Mucosa of descending colon (tissue), 3 donors: ENCODE results near the gene SUN1. TPM values are rescaled to one million over a fixed set of nuclear protein-coding genes. Genes with fewer than 3 reads are reported as not detected.

Source experiments
- ATAC-seq: fragments of 200-7000 bp; cut with Tn5 transposase; one replicate; pipeline ENCODE4 v1.9.1; 2020; ENCODE audit warnings: mild to moderate bottlenecking, moderate library complexity
- DNase-seq, 3 donors: peaks; one replicate each; pipeline ENCODE4 v3.0.0-alpha.2; 2020
- H3K36me3 ChIP-seq: fragments of 200-600 bp; one replicate; pipeline ENCODE4 v1.8.0; 2021; ENCODE audit warnings: low read depth, mild to moderate bottlenecking
- H3K4me1 ChIP-seq: fragments of 200-600 bp; one replicate; pipeline ENCODE4 v1.8.0; 2021; ENCODE audit warnings: low read depth, mild to moderate bottlenecking
- H3K4me3 ChIP-seq: fragments of 200-600 bp; one replicate; pipeline ENCODE4 v1.8.0; 2021; ENCODE audit warnings: mild to moderate bottlenecking
- H3K9me3 ChIP-seq: fragments of 200-600 bp; one replicate; pipeline ENCODE4 v1.8.0; 2021; ENCODE audit warnings: mild to moderate bottlenecking
- intact Hi-C, 2 donors: fragments of 100-400 bp; cut with DNase I in 1 of 2; cut with micrococcal nuclease in 1 of 2; formaldehyde crosslinking; loops; one replicate each; pipeline versions ENCODE4 v1.11.0 to v1.11.1; 2022; cut with DNase I, micrococcal nuclease
- total RNA-seq, 3 donors: library from RNA; stranded (reverse); fragmentation: NEBNext Ultra II Directional in 2 of 3; extraction: Animal tissue kit (Norgen Biotek cat#: 25700) in 2 of 3; gene quantifications; one replicate each; pipeline versions ENCODE4 v1.2.1 to v1.2.4, GENCODE V29; 2021 to 2023
- TF ChIP-seq, protein P1 (sequence below): fragments of 200-600 bp; IDR thresholded peaks from one replicate; pipeline ENCODE4 v1.8.0; 2022; ENCODE audit warnings: antibody characterized with exemption, mild to moderate bottlenecking
- donor health status: DM: no; HTN: no; CAD: no; lungs with moderate emphysema.
- donor health status: DM: no; HTN: no; CAD: no.
- donor health status: DM: no; HTN: yes; CAD: no.

Gene SUN1
- total RNA-seq, 3 donors from 2014 or later = 151 to 179 (median 164) TPM

GRCh38 chr7:885893-886625 lies 53.8 kb downstream of the SUN1 start:
- peaks cover 4% of the 10 kb centered on the region for H3K4me1 ChIP-seq
- H3K9me3 ChIP-seq = no peaks in the 10 kb centered on the region
- DNase-seq (peak in 2 of 3 donors; percentile 10 to 38), ATAC-seq (no peak)
- H3K36me3 ChIP-seq = no peaks in the 10 kb centered on the region
- intact Hi-C loops = no loop called here
- H3K4me3 ChIP-seq = no peak overlapping the region
- TF ChIP-seq, protein P1, sequence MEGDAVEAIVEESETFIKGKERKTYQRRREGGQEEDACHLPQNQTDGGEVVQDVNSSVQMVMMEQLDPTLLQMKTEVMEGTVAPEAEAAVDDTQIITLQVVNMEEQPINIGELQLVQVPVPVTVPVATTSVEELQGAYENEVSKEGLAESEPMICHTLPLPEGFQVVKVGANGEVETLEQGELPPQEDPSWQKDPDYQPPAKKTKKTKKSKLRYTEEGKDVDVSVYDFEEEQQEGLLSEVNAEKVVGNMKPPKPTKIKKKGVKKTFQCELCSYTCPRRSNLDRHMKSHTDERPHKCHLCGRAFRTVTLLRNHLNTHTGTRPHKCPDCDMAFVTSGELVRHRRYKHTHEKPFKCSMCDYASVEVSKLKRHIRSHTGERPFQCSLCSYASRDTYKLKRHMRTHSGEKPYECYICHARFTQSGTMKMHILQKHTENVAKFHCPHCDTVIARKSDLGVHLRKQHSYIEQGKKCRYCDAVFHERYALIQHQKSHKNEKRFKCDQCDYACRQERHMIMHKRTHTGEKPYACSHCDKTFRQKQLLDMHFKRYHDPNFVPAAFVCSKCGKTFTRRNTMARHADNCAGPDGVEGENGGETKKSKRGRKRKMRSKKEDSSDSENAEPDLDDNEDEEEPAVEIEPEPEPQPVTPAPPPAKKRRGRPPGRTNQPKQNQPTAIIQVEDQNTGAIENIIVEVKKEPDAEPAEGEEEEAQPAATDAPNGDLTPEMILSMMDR = no peak

GRCh38 chr7:886626-887487 lies 54.6 kb downstream of the SUN1 start:
- intact Hi-C loops = no loop called here
- H3K36me3 ChIP-seq = no peaks in the 10 kb centered on the region

DNA sequence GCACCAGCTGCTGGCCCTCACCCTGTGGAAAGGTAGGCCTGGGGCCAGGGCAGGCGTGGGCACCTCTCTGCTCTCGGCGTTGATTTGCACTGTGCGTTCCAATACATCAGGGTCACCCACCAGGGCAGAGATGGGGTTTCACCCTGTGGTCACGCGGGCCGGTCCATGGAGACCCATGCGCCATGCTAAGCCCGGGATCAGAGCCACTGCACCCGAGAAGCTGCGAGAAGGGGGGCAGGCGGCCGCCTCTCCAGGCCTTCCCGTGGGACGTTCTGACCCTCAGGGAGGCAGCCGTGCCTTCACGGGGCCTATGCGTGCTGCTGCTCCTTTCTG lies 55.2 kb downstream of the SUN1 start:
- ATAC-seq = no peak
- Histone ChIP-seq H3K36me3 (no peaks in the 10 kb centered on the region), H3K9me3 (no peaks in the 10 kb centered on the region), H3K4me3 (no peak overlapping the region), H3K4me1 (peaks cover 4% of the 10 kb centered on the region)
- TF ChIP-seq, protein P1 = no peak
- DNase-seq = peak in 2 of 3 donors; percentile 18 to 34
- intact Hi-C loops = no loop called here

More at GRCh38 chr7:886626-887487, 54.6 kb downstream of the SUN1 start:
- Histone ChIP-seq H3K4me3 (no peak overlapping the region), H3K9me3 (no peaks in the 10 kb centered on the region), H3K4me1 (peaks cover 4% of the 10 kb centered on the region)
- DNase-seq = peak in 2 of 3 donors; percentile 17 to 48
- no peak for ATAC-seq
- TF ChIP-seq, protein P1 = no peak

- Histone ChIP-seq H3K4me1 (no peaks in the 10 kb centered on the region), H3K36me3 (no peaks in the 10 kb centered on the region), H3K4me3 (no peak overlapping the region), H3K9me3 (no peaks in the 10 kb centered on the region)
- ATAC-seq = no peak
- TF ChIP-seq, protein P1 = no peak
- peak in 2 of 3 donors; percentile 27 to 38 for DNase-seq
- intact Hi-C loops = no loop called here
These were observed 56.1 kb downstream of the SUN1 start for GRCh38 chr7:888081-889024.

GRCh38 chr7:889025-889390 lies 56.7 kb downstream of the SUN1 start:
- DNase-seq (peak in 1 of 3 donors; percentile 52), ATAC-seq (no peak)
- intact Hi-C loops = no loop called here
- H3K4me3 ChIP-seq = no peak overlapping the region
- peaks cover 2% of the 10 kb centered on the region for H3K36me3 ChIP-seq
- TF ChIP-seq, protein P1 = no peak
- H3K4me1 ChIP-seq = no peaks in the 10 kb centered on the region
- H3K9me3 ChIP-seq = no peaks in the 10 kb centered on the region
